Body of pancreas (tissue), 4 donors: Measurements from ENCODE around the gene SHFL.

ENCODE experiments used
- POLR2A ChIP-seq, 3 donors: fragments of 450-650 bp; IDR thresholded peaks; one replicate each; pipeline ENCODE4 v1.6.1; 2016; ENCODE audit warnings: antibody characterized with exemption in 3 of 3, mild to moderate bottlenecking in 2 of 3
- TF ChIP-seq, protein P1 (sequence below), 7 experiments: fragments of 450-650 bp in 4 of 7; fragments of 200-600 bp in 3 of 7; sonication (generic) in 3 of 7; IDR thresholded peaks; one replicate each; pipeline ENCODE4 v1.5.1; 2016 to 2019; ENCODE audit warnings: antibody characterized with exemption in 7 of 7

DNA sequence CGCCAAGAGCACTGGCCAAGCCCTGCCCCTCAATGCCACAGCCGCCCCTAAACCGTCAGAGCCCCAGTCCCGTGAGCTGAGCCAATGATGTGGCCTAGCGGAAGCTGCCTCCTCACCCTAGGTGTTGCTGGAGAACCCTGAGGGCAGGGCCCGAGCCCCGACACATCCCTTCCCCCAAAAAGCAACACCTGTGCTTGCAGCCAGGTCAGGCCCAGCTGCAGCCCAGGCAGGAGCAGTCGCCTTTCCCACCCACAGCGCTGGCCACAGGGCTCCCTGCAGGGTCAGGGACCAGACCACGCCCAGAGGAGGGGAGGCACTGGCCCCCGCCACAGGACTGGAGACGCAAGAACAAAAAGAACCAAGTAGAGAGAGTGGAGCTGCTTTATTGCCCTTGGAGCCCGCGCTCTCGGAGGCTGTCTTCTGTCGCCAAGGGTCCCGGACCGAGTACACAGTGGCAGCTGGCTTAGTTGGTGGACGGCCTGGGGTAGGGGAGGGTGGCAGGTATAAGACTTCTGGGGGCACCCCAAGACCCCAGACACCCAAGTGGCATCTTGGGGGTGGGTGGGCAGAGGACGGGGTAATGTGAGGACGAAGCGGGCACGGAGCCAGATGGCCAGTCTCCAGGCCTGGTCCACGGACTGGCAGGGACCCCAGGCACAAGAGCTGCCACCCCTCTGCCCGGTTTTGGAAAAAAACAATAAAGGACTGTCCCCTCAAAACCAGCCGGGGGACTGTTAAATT is 28.7 kb downstream of the SHFL start:
- TF ChIP-seq POLR2A (IDR thresholded peaks at IDR 0.05): no peak
- TF ChIP-seq, protein P1, sequence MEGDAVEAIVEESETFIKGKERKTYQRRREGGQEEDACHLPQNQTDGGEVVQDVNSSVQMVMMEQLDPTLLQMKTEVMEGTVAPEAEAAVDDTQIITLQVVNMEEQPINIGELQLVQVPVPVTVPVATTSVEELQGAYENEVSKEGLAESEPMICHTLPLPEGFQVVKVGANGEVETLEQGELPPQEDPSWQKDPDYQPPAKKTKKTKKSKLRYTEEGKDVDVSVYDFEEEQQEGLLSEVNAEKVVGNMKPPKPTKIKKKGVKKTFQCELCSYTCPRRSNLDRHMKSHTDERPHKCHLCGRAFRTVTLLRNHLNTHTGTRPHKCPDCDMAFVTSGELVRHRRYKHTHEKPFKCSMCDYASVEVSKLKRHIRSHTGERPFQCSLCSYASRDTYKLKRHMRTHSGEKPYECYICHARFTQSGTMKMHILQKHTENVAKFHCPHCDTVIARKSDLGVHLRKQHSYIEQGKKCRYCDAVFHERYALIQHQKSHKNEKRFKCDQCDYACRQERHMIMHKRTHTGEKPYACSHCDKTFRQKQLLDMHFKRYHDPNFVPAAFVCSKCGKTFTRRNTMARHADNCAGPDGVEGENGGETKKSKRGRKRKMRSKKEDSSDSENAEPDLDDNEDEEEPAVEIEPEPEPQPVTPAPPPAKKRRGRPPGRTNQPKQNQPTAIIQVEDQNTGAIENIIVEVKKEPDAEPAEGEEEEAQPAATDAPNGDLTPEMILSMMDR (IDR thresholded peaks at IDR 0.05): no peak
